HEK293 (cell line): ENCODE measurements around the gene MGAT4A.

ENCODE experiments used
- CTCF ChIA-PET: fragments of 350-600 bp; formaldehyde crosslinking; extraction: SDS; loops from one replicate; lab custom pipeline; 2021; ENCODE audit warnings: antibody characterized with exemption; lab: Yijun Ruan, JAX
- POLR2A ChIA-PET: fragments of 300-600 bp; formaldehyde crosslinking; extraction: SDS; loops from one replicate; lab custom pipeline; 2020; ENCODE audit warnings: antibody characterized with exemption, inconsistent platforms; lab: Yijun Ruan, JAX
- H3K27ac ChIP-seq: fragments of 200-500 bp; sonication (Bioruptor generic); 2 replicates; pipeline ENCODE4 v1.5.1; 2014; ENCODE audit warnings: low read depth, low read length, control low read depth, inconsistent platforms; ENCODE audit errors: extremely low read depth
- H3K36me3 ChIP-seq, 2 experiments: fragments of 200-500 bp in 1 of 2; sonication (Bioruptor generic) in 1 of 2; 1 replicate in 1 of 2; 2 replicates in 1 of 2; pipeline ENCODE4 v1.5.1; 2014 to 2017; ENCODE audit warnings: inconsistent platforms in 2 of 2, low read length in 2 of 2; ENCODE audit not compliant: control insufficient read depth in 2 of 2, insufficient read depth in 1 of 2
- H3K4me1 ChIP-seq: fragments of 200-500 bp; sonication (Bioruptor generic); 2 replicates; pipeline ENCODE4 v1.5.1; 2014; ENCODE audit warnings: mild to moderate bottlenecking, low read length, inconsistent platforms; ENCODE audit not compliant: control insufficient read depth, insufficient read depth
- H3K4me3 ChIP-seq: 2 replicates; pipeline ENCODE4 v1.5.1; 2011; ENCODE audit warnings: low read depth, mild to moderate bottlenecking, control low read depth, low read length, moderate library complexity
- H3K9me3 ChIP-seq: fragments of 200-500 bp; sonication (Bioruptor generic); 2 replicates; pipeline ENCODE4 v1.5.1; 2014; ENCODE audit warnings: low read depth, low read length, inconsistent platforms; ENCODE audit not compliant: control insufficient read depth, insufficient read depth
- OVOL3 ChIP-seq: fragments of 450-650 bp; formaldehyde crosslinking; IDR thresholded peaks from 2 replicates; pipeline ENCODE4 v1.5.1; 2016; ENCODE audit warnings: missing biosample characterization, missing genetic modification characterization
- ZNF121 ChIP-seq: fragments of 450-650 bp; formaldehyde crosslinking; IDR thresholded peaks from 2 replicates; pipeline ENCODE4 v1.5.1; 2016; ENCODE audit warnings: missing biosample characterization, missing genetic modification characterization
- ZNF140 ChIP-seq: fragments of 450-650 bp; formaldehyde crosslinking; IDR thresholded peaks from 2 replicates; pipeline ENCODE4 v1.5.1; 2016; ENCODE audit warnings: missing biosample characterization, missing genetic modification characterization
- ZNF274 ChIP-seq, 2 experiments: fragments of 200-500 bp in 1 of 2; fragments of 450-650 bp in 1 of 2; sonication (Bioruptor generic) in 1 of 2; formaldehyde crosslinking in 1 of 2; IDR thresholded peaks; 2 replicates each; pipeline versions ENCODE4 v1.5.1 to v1.6.1; 2014 to 2016; ENCODE audit warnings: borderline replicate concordance in 1 of 2, inconsistent platforms in 1 of 2, low read length in 1 of 2, missing biosample characterization in 1 of 2, missing genetic modification characterization in 1 of 2
- ZNF341 ChIP-seq: fragments of 450-650 bp; formaldehyde crosslinking; IDR thresholded peaks from 2 replicates; pipeline ENCODE4; 2016; ENCODE audit warnings: low read depth, missing biosample characterization, missing genetic modification characterization
- ZNF404 ChIP-seq: fragments of 450-650 bp; formaldehyde crosslinking; IDR thresholded peaks from 2 replicates; pipeline ENCODE4 v1.5.1; 2017; ENCODE audit warnings: missing biosample characterization, missing genetic modification characterization
- ZNF473 ChIP-seq: fragments of 450-650 bp; formaldehyde crosslinking; IDR thresholded peaks from 2 replicates; pipeline ENCODE4 v1.5.1; 2017; ENCODE audit warnings: missing biosample characterization, missing genetic modification characterization
- ZNF548 ChIP-seq: fragments of 450-650 bp; formaldehyde crosslinking; IDR thresholded peaks from 2 replicates; pipeline ENCODE4 v1.5.1; 2016; ENCODE audit warnings: missing biosample characterization, missing genetic modification characterization
- ZNF792 ChIP-seq: fragments of 450-650 bp; formaldehyde crosslinking; IDR thresholded peaks from 2 replicates; pipeline ENCODE4 v1.5.1; 2016; ENCODE audit warnings: missing biosample characterization, missing genetic modification characterization
- ZSCAN18 ChIP-seq: fragments of 450-650 bp; formaldehyde crosslinking; IDR thresholded peaks from 2 replicates; pipeline ENCODE4 v1.5.1; 2016; ENCODE audit warnings: missing biosample characterization, missing genetic modification characterization
- TF ChIP-seq, protein P1 (sequence below): fragments of 450-650 bp; formaldehyde crosslinking; conservative IDR thresholded peaks from 2 replicates; pipeline ENCODE4 v1.5.1; 2016; ENCODE audit warnings: low read depth, missing biosample characterization, missing genetic modification characterization
- TF ChIP-seq, protein P2 (sequence below): fragments of 450-650 bp; formaldehyde crosslinking; IDR thresholded peaks from 2 replicates; pipeline ENCODE4 v1.5.1; 2016; ENCODE audit warnings: missing biosample characterization, missing genetic modification characterization
- TF ChIP-seq, protein P3 (sequence below): fragments of 450-650 bp; formaldehyde crosslinking; IDR thresholded peaks from 2 replicates; pipeline ENCODE4 v1.5.1; 2016; ENCODE audit warnings: missing biosample characterization, missing genetic modification characterization

MGAT4A gene

DNA sequence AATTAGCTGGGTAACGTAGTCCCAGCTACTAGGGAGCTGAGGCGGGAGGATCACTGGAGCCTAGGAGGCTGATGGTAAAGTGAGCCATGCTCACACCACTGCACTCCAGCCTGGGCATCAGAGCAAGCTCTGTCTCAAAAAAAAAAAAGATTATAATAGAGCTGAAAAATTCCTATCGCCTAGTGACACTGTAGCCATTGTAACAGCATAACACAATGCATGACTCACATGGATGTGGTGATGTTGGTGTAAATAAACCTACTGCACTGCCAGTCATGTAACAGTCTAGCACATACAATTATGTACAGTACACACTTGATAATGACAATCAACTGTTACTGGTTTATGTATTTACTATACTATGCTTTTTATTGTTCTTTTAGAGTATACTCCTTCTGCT lies 39.6 kb downstream of the MGAT4A start:
- Histone ChIP-seq H3K36me3 (no peaks in the 10 kb centered on the region), H3K9me3 (no peaks in the 10 kb centered on the region), H3K27ac (no peak overlapping the region), H3K4me1 (no peaks in the 10 kb centered on the region), H3K4me3 (no peak overlapping the region)
- ChIA-PET CTCF (no interaction called here), POLR2A (no interaction called here)
- TF ChIP-seq OVOL3 (tag by site-specific recombination) (no peak), ZNF121 (tag by site-specific recombination) (no peak), ZNF792 (no peak), ZNF473 (tag by site-specific recombination) (no peak), ZNF274 (IDR thresholded peaks at IDR 0.05; ENCODE audit: low read length) (no peak), ZNF274 (tag by site-specific recombination; IDR thresholded peaks at IDR 0.05; ENCODE audit: borderline replicate concordance) (no peak), ZNF140 (tag by site-specific recombination) (no peak), ZNF341 (no peak), ZNF404 (tag by site-specific recombination) (no peak), ZNF548 (tag by site-specific recombination) (no peak), ZSCAN18 (tag by site-specific recombination) (no peak)
- TF ChIP-seq, protein P1, sequence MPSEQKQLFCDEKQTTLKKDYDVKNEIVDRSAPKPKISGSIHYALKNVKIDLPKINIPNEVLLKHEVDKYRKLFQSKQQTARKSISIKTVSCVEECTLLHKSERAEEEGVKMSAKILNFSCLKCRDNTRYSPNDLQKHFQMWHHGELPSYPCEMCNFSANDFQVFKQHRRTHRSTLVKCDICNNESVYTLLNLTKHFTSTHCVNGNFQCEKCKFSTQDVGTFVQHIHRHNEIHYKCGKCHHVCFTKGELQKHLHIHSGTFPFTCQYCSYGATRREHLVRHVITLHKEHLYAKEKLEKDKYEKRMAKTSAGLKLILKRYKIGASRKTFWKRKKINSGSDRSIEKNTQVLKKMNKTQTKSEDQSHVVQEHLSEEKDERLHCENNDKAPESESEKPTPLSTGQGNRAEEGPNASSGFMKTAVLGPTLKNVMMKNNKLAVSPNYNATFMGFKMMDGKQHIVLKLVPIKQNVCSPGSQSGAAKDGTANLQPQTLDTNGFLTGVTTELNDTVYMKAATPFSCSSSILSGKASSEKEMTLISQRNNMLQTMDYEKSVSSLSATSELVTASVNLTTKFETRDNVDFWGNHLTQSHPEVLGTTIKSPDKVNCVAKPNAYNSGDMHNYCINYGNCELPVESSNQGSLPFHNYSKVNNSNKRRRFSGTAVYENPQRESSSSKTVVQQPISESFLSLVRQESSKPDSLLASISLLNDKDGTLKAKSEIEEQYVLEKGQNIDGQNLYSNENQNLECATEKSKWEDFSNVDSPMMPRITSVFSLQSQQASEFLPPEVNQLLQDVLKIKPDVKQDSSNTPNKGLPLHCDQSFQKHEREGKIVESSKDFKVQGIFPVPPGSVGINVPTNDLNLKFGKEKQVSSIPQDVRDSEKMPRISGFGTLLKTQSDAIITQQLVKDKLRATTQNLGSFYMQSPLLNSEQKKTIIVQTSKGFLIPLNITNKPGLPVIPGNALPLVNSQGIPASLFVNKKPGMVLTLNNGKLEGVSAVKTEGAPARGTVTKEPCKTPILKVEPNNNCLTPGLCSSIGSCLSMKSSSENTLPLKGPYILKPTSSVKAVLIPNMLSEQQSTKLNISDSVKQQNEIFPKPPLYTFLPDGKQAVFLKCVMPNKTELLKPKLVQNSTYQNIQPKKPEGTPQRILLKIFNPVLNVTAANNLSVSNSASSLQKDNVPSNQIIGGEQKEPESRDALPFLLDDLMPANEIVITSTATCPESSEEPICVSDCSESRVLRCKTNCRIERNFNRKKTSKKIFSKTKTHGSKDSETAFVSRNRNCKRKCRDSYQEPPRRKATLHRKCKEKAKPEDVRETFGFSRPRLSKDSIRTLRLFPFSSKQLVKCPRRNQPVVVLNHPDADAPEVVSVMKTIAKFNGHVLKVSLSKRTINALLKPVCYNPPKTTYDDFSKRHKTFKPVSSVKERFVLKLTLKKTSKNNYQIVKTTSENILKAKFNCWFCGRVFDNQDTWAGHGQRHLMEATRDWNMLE = no peak
- TF ChIP-seq, protein P2, sequence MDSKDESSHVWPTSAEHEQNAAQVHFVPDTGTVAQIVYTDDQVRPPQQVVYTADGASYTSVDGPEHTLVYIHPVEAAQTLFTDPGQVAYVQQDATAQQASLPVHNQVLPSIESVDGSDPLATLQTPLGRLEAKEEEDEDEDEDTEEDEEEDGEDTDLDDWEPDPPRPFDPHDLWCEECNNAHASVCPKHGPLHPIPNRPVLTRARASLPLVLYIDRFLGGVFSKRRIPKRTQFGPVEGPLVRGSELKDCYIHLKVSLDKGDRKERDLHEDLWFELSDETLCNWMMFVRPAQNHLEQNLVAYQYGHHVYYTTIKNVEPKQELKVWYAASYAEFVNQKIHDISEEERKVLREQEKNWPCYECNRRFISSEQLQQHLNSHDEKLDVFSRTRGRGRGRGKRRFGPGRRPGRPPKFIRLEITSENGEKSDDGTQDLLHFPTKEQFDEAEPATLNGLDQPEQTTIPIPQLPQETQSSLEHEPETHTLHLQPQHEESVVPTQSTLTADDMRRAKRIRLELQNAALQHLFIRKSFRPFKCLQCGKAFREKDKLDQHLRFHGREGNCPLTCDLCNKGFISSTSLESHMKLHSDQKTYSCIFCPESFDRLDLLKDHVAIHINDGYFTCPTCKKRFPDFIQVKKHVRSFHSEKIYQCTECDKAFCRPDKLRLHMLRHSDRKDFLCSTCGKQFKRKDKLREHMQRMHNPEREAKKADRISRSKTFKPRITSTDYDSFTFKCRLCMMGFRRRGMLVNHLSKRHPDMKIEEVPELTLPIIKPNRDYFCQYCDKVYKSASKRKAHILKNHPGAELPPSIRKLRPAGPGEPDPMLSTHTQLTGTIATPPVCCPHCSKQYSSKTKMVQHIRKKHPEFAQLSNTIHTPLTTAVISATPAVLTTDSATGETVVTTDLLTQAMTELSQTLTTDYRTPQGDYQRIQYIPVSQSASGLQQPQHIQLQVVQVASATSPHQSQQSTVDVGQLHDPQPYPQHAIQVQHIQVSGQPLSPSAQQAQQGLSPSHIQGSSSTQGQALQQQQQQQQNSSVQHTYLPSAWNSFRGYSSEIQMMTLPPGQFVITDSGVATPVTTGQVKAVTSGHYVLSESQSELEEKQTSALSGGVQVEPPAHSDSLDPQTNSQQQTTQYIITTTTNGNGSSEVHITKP (tag by site-specific recombination) = no peak
- TF ChIP-seq, protein P3, sequence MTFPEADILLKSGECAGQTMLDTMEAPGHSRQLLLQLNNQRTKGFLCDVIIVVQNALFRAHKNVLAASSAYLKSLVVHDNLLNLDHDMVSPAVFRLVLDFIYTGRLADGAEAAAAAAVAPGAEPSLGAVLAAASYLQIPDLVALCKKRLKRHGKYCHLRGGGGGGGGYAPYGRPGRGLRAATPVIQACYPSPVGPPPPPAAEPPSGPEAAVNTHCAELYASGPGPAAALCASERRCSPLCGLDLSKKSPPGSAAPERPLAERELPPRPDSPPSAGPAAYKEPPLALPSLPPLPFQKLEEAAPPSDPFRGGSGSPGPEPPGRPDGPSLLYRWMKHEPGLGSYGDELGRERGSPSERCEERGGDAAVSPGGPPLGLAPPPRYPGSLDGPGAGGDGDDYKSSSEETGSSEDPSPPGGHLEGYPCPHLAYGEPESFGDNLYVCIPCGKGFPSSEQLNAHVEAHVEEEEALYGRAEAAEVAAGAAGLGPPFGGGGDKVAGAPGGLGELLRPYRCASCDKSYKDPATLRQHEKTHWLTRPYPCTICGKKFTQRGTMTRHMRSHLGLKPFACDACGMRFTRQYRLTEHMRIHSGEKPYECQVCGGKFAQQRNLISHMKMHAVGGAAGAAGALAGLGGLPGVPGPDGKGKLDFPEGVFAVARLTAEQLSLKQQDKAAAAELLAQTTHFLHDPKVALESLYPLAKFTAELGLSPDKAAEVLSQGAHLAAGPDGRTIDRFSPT (tag by site-specific recombination) = no peak
